Fibroblast of upper back skin (primary cell): ENCODE measurements around the gene MRPL14.

ENCODE experiments used
- DNase-seq: peaks from one replicate; pipeline ENCODE4 v3.0.0-alpha.2; 2013

Gene MRPL14

GRCh38 chr6:44127186-44128019, at the start of gene MRPL14, which contains the start of gene TMEM63B:
MRPL14 (minus strand) TSS chr6:44127452; CDS start chr6:44116611, 10,841 bp downstream.
TMEM63B (plus strand) TSS chr6:44127554; CDS start chr6:44134585, 7,031 bp downstream.
- peak; percentile 87 for DNase-seq

- no peak for DNase-seq
Measured at GRCh38 chr6:44176130-44176761, 49.0 kb upstream of the MRPL14 start.

- peak; percentile 67 for DNase-seq
Measured at GRCh38 chr6:44172731-44173500, 45.7 kb upstream of the MRPL14 start.

GRCh38 chr6:44171899-44172546, 44.8 kb upstream of the MRPL14 start:
- DNase-seq = no peak

- DNase-seq = no peak
Measured at GRCh38 chr6:44169886-44170570, 42.8 kb upstream of the MRPL14 start.

DNA sequence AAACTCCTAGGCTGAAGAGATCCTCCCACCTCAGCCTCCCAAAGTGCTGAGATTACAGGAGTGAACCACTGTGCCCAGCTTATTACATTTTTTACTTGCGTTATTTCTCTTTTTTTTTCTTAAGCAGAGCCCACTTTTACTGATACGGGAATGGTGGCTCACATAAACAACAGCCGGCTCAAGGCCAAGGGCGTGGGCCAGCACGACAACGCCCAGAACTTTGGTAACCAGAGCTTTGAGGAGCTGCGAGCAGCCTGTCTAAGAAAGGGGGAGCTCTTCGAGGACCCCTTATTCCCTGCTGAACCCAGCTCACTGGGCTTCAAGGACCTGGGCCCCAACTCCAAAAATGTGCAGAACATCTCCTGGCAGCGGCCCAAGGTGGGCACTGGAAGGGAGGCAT, 41.9 kb upstream of the MRPL14 start:
- DNase-seq = no peak

DNA sequence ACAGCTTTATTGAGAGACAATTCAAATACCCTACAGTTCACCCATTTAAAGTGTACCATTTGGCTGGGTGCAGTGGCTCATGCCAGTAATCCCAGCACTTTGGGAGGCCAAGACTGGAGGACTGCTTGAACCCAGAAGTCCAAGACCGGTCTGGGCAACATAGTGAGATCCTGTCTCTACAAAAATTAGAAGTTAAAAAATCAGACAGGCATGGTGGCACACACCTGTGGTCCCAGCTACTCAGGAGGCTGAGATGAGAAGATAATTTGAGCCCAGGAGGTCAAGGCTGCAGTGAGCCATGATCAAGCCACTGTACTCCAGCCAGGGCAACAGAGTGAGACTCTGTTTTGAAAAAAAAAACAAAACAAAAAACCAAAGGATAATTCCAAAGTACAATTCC, 40.3 kb upstream of the MRPL14 start:
- no peak for DNase-seq

DNA sequence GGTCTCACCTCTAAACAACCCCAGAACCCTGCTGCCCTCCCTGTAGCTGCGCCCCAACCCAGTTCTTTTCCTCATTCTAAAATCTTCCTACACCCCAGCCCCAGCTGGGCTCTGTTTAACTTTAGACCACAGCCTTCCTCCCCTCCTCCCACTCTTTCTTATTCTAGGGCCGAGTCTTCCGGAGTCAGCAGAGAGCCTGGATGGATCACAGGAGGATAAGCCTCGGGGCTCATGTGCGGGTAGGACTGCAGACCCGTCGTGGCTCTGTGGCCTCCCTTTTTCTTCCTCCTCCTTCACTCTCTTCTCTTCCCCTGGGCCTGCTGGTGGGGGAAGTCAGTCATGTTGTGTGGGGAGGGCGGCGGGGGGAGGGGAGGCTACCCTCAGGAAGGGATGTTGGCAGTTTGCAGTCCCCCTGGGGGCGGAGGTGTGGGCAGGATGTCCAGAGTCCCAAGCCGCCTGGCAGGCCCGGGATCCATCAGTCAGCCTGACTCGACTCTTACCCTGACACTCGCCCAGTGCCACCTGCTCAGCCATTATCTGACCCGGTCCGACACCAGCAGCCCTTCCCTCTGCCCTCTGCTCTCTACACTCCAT, 39.4 kb upstream of the MRPL14 start:
- no peak for DNase-seq

- DNase-seq = no peak
Measured at GRCh38 chr6:44166116-44166515, 38.9 kb upstream of the MRPL14 start.

DNA sequence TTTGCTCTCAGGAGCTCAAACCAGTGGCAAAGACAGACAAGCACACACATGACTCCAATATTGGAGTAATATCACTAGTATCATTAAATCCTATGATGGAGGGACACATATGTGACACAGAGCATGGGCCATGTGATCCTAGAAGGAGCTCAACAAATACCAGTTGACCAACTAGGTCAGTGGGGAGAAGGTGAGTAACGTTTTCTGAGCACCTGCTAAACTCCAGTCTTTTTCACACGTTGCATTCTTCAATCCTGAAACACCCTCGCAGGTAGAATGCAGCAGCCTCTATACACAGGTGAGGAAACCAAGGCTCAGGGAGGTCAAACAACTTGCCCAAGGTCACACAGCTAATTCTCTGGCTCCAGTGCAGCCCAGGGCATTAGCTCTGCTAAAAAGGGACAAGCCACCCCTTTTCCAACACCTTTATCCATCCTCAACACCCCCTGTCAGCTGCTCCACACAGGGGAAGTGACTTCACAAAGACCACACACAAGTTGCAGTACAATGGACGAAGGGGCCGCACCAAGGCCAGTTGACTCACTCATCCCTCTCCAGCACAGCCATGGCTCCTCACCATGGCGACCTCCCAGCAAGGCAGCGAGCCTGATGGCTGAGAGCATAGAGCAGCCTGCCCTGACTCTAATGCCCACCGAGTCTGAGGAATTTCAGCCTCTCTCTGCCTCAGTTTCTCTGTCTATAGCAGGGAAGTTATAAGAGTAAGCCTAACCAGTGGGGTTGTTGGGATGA, 35.8 kb upstream of the MRPL14 start:
- no peak for DNase-seq

- DNase-seq = peak; percentile 31
Measured at GRCh38 chr6:44161997-44162338, 34.7 kb upstream of the MRPL14 start.

GRCh38 chr6:44158770-44159228, 31.5 kb upstream of the MRPL14 start, which contains the start of gene CAPN11:
CAPN11 (plus strand) TSS chr6:44158820; CDS start chr6:44158849, 29 bp downstream.
- no peak for DNase-seq

DNA sequence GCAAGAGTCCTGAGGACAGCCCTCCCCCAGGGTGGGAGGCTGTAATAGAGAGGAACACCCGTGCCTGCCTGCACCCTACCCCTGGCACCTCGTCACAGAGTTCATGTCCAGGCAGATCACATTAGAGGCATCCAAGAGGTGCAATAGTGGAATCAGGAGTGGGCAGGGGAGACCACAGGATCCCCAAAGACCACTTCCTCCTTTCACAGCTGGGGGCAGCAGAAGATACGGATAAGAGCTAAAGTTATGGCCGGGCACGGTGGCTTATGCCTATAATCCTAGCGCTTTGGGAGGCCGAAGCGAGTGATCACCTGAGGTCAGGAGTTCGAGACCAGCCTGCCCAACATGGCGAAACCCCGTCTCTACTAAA, 29.9 kb upstream of the MRPL14 start:
- no peak for DNase-seq

- DNase-seq = no peak
Measured at GRCh38 chr6:44156494-44157151, 29.4 kb upstream of the MRPL14 start.

DNA sequence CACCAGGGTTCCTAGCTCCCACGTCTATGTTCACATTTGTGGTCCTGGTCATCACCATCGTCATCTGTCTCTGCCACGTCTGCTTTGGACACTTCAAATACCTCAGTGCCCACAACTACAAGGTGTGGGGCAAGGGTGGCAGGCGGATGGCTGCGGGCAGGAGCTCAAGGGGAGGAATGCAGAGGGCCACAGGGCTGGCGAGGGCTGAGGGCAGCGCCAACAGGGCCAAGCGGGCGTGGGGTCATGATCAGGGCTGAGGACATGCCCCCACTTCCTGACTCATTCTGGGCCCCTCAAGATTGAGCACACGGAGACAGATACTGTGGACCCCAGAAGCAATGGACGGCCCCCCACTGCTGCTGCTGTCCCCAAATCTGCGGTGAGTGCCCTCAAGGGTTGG, 26.8 kb upstream of the MRPL14 start:
- DNase-seq = no peak

- DNase-seq = no peak
Measured at GRCh38 chr6:44152533-44152932, 25.3 kb upstream of the MRPL14 start.

GRCh38 chr6:44152109-44152461, 24.8 kb upstream of the MRPL14 start:
- DNase-seq = no peak

DNA sequence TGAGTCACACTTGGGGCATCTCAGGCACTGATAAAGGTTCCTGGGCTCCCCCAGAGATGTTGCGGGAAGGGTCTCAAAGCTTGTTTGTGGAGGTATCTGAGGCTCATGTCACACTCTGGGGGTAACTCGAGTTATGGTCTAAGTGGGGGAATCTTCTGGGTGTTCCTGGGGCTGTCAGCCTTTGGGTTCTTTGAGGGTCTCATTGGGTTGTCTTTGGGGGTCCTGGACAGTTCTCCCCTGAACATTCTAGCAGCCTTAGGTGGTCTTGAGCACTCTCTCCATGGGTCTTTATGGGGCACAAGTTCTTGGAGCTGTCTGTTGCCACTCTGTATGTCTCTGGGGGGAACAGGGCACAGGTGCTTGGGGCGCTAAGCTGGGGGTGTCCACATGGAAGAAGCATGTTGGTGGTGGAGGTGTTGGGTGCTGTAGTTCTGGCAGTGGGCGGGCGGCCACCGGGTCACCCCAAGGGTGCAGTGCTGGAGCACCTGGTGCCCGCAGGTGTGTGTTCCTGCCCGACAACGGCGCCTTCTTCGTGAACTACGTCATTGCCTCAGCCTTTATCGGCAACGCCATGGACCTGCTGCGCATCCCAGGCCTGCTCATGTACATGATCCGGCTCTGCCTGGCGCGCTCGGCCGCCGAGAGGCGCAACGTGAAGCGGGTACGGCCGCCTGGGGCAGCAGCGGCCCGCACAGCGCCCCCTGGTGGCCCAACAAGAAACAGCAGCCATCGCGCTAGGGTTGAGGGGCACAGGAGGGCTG, 24.3 kb upstream of the MRPL14 start:
- DNase-seq = peak; percentile 49

DNA sequence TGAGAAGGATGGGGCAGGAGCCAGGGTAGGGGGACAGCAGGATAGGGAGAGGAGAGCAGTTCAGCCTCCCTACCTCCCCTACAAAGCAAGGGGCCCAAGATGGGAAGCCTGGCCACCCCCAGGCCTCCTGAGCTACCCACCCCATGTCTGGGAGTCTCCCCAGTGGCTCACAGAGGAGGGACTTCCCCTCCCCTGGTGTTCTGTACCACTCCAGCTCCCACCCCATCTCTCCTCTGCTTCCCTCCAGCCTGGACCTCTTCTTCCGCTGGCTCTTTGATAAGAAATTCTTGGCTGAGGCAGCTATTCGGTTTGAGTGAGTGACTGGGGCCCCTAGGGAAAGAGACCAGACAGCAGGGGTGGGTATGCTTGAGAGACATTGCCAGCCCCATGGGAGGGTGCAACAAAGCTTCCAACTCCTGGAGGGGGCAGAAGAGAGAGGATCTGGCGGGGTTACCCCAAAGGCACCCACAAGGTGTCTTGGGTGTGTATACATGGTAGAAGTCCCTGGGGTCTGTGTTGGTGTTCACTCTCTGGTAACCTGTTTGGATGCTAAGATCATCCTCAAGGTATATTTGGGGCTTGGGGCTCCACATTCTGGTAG, 23.2 kb upstream of the MRPL14 start:
- no peak for DNase-seq
